Mucosa of descending colon (tissue), 3 donors: ENCODE results near the gene CDCP1. TPM values are rescaled to one million over a fixed set of nuclear protein-coding genes. Genes with fewer than 3 reads are reported as not detected.

Experiments
- ATAC-seq: fragments of 200-7000 bp; cut with Tn5 transposase; one replicate; pipeline ENCODE4 v1.9.1; 2020; ENCODE audit warnings: mild to moderate bottlenecking, moderate library complexity
- DNase-seq, 3 donors: peaks; one replicate each; pipeline ENCODE4 v3.0.0-alpha.2; 2020
- H3K36me3 ChIP-seq: fragments of 200-600 bp; one replicate; pipeline ENCODE4 v1.8.0; 2021; ENCODE audit warnings: low read depth, mild to moderate bottlenecking
- H3K4me1 ChIP-seq: fragments of 200-600 bp; one replicate; pipeline ENCODE4 v1.8.0; 2021; ENCODE audit warnings: low read depth, mild to moderate bottlenecking
- H3K4me3 ChIP-seq: fragments of 200-600 bp; one replicate; pipeline ENCODE4 v1.8.0; 2021; ENCODE audit warnings: mild to moderate bottlenecking
- H3K9me3 ChIP-seq: fragments of 200-600 bp; one replicate; pipeline ENCODE4 v1.8.0; 2021; ENCODE audit warnings: mild to moderate bottlenecking
- intact Hi-C, 2 donors: fragments of 100-400 bp; cut with DNase I in 1 of 2; cut with micrococcal nuclease in 1 of 2; formaldehyde crosslinking; loops; one replicate each; pipeline versions ENCODE4 v1.11.0 to v1.11.1; 2022; cut with DNase I, micrococcal nuclease
- total RNA-seq, 3 donors: library from RNA; stranded (reverse); fragmentation: NEBNext Ultra II Directional in 2 of 3; extraction: Animal tissue kit (Norgen Biotek cat#: 25700) in 2 of 3; gene quantifications; one replicate each; pipeline versions ENCODE4 v1.2.1 to v1.2.4, GENCODE V29; 2021 to 2023
- TF ChIP-seq, protein P1 (sequence below): fragments of 200-600 bp; IDR thresholded peaks from one replicate; pipeline ENCODE4 v1.8.0; 2022; ENCODE audit warnings: antibody characterized with exemption, mild to moderate bottlenecking
- donor health status: DM: no; HTN: no; CAD: no; lungs with moderate emphysema.
- donor health status: DM: no; HTN: no; CAD: no.
- donor health status: DM: no; HTN: yes; CAD: no.

CDCP1 gene
- total RNA-seq, 3 donors from 2014 or later, result 57.6 to 111 (median 87.5) TPM

DNA sequence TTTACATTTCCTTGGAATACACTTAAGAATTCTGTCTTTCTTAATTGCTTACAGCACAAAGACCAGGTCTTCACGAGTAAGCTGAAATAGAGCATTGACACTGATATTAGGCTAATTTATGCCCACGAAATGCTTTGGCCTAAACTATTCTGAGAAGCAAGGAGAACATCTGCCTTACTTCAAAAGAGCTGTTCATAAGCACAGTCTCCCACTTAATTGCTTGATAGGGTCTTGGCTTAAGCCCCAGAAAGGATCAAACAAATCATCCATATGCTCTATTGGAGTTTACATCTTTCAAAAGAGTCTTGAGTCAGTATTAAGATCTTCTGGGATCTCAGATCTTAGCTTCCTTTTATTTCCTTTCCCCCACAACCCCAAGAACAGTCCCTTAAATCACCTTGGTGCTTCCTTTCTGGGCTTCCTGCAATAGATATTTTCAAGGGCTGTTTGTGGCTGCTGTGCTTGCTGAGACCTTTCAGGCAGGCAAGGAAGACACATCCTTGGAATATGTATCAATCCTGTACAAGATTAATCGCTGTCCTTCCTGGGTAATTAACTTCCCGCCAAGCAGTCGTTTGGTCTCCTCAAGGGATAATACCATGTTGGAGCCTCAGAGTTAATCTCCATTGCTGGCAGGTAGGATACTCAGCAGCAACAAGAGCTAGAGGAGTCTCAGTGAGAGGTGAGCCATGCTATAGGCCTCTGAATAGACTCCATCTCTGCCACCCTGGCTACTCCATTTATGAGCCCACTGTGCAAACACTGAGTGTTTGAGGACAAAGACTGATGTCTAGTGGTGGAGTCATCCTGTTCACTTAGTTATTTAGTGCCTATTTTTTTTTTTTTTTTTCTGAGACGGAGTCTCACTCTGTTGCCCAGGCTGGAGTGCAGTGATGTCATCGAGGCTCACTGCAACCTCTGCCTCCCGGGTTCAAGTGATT is 42.8 kb upstream of the CDCP1 start:
- TF ChIP-seq, protein P1, sequence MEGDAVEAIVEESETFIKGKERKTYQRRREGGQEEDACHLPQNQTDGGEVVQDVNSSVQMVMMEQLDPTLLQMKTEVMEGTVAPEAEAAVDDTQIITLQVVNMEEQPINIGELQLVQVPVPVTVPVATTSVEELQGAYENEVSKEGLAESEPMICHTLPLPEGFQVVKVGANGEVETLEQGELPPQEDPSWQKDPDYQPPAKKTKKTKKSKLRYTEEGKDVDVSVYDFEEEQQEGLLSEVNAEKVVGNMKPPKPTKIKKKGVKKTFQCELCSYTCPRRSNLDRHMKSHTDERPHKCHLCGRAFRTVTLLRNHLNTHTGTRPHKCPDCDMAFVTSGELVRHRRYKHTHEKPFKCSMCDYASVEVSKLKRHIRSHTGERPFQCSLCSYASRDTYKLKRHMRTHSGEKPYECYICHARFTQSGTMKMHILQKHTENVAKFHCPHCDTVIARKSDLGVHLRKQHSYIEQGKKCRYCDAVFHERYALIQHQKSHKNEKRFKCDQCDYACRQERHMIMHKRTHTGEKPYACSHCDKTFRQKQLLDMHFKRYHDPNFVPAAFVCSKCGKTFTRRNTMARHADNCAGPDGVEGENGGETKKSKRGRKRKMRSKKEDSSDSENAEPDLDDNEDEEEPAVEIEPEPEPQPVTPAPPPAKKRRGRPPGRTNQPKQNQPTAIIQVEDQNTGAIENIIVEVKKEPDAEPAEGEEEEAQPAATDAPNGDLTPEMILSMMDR, result no peak
- DNase-seq (no peak), ATAC-seq (peak; percentile 58)
- H3K9me3 ChIP-seq, result no peaks in the 10 kb centered on the region
- no peak overlapping the region for H3K4me3 ChIP-seq
- no peaks in the 10 kb centered on the region for H3K36me3 ChIP-seq
- intact Hi-C loops, result no loop called here
- peaks cover 10% of the 10 kb centered on the region for H3K4me1 ChIP-seq

DNA sequence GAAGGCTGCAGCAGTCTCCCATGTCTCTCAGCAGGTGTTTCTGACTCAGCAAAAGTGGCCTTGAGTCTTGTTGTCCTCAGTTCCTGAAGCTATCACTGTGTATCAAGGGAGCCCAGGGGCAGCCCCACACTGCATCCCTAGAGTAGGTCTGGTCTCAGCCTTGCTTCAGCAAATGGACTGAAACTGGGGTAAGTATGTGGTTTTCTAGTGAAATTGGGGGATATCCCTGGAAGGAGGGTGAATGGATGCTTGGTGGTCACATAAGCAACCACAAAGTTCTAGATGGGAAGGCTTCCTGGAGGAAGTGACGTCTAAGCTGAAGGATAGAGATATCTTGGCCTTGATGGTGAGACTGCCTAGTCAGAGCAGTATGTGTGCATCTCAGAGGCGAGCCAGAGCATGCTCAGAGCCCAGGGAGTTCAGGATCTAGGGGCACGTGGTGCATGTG is 41.5 kb upstream of the CDCP1 start:
- H3K9me3 ChIP-seq, result no peaks in the 10 kb centered on the region
- peaks cover 16% of the 10 kb centered on the region for H3K4me1 ChIP-seq
- no peak for ATAC-seq
- no peak for DNase-seq
- no peaks in the 10 kb centered on the region for H3K36me3 ChIP-seq
- TF ChIP-seq, protein P1, result no peak
- H3K4me3 ChIP-seq, result no peak overlapping the region
- intact Hi-C loops, result no loop called here

DNA sequence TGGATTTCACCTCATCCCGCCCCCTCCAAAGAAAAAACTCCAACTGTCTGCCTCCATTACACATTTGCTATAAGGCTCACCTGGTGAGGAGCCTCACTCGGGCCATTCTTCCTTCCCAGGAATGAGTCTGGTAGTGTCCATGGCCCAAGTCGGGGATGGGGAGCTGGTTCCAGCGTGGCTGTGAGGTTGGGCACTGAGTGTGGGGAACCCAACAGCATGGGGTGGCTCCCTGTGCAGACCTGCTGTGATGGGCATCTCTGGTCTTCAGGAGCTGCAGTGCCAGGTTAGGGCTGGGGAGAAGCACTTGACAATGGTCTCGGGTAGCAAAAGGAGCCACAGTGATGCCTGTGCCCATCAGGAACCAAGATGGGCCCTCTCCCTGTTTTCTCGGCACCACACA is 40.7 kb upstream of the CDCP1 start:
- ATAC-seq (no peak), DNase-seq (no peak)
- Histone ChIP-seq H3K4me1 (peaks cover 14% of the 10 kb centered on the region), H3K36me3 (no peaks in the 10 kb centered on the region), H3K4me3 (no peak overlapping the region), H3K9me3 (no peaks in the 10 kb centered on the region)
- intact Hi-C loops, result no loop called here
- TF ChIP-seq, protein P1, result no peak

DNA sequence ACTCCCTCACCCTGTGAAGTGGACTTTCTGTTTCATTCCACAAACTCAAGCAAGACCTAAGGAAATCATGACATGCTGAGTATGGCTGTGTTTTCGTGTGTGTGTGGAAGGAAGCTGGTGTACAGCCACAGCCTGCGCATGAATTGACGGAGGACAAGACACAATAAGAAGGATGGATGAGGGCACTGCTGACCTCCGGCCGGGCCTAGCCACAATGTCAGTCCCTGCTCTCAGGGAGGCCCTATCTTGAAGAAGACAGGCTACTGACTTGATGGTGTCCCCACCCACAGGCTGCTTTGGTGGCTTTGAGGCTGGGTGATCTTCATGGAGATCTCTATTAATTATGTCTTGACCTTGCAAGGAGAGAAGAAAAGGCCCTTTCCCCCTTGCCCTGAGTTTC is 39.3 kb upstream of the CDCP1 start:
- TF ChIP-seq, protein P1, result no peak
- no peak for DNase-seq
- H3K4me3 ChIP-seq, result no peak overlapping the region
- intact Hi-C loops, result no loop called here
- ATAC-seq, result no peak
- no peaks in the 10 kb centered on the region for H3K36me3 ChIP-seq
- H3K9me3 ChIP-seq, result no peaks in the 10 kb centered on the region
- peaks cover 15% of the 10 kb centered on the region for H3K4me1 ChIP-seq

DNA sequence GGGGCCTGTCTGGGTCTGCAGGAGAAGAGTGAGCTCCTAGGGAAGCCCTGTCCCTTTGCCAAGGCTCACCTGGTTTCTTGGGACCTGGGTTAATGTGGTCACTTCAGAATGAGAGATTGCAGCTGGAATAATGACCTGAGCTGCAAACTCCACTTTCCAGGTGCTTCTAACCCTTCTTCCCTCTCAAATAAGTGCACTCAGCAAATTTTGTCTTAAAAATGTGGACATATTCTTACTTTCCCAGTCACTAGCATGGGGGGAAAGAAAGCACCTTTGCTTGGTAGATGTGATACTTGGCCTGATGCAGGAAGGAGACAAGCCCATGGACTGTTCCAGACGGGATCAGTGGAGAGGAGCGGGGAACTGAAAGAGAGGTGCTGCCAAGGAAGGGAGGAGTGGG is 38.9 kb upstream of the CDCP1 start:
- Histone ChIP-seq H3K4me1 (peaks cover 15% of the 10 kb centered on the region), H3K36me3 (no peaks in the 10 kb centered on the region), H3K4me3 (no peak overlapping the region), H3K9me3 (no peaks in the 10 kb centered on the region)
- DNase-seq (no peak), ATAC-seq (no peak)
- TF ChIP-seq, protein P1, result no peak
- intact Hi-C loops, result no loop called here
